Activated CD8-positive, alpha-beta memory T cell treated with anti-CD3 and anti-CD28 coated beads for 36 hours (primary cell): ENCODE data around the gene PRR12. TPM values are rescaled to one million over a fixed set of nuclear protein-coding genes. Genes with fewer than 3 reads are reported as not detected.

ENCODE experiments used
- CTCF ChIA-PET: fragments of 350-600 bp; sonication (Branson Sonifier 250); formaldehyde crosslinking; loops from one replicate; lab custom pipeline; 2021; ENCODE audit warnings: antibody characterized with exemption; lab: Charles Lee
- POLR2A ChIA-PET: fragments of 350-600 bp; sonication (Branson Sonifier 250); formaldehyde crosslinking; loops from one replicate; lab custom pipeline; 2021; ENCODE audit warnings: antibody characterized with exemption; lab: Charles Lee
- total RNA-seq, 2 experiments: library from RNA; stranded (reverse); gene quantifications; one replicate each; pipeline ENCODE4 v1.2.3, GENCODE V29; 2021

The PRR12 gene
- total RNA-seq, 2 experiments from 2014 or later, result 22.0 to 22.3 TPM

DNA sequence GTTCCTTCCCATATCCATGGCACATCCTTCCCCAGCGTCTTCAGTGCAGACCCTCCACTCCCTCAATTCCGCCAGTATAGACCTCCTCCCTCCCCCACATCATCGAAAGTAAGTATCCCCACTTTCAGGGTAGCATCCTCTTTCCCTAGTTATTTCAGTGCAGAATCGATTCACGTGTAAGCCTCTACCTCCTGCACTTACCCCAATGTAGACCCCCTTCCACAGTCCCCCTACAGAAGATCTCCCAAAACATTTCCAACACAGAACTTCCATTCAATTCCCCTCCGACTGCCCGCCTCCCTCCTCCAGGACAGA, 74.0 kb downstream of the PRR12 start:
- ChIA-PET CTCF (interaction anchor here (0.6 to 2.7 kb wide), 5 partner anchors 13 to 189 kb away, joined by 3 to 20 read pairs (median 4); partner anchors contain the start of gene PRMT1), POLR2A (interaction anchor here (1.1 to 3.1 kb wide), 4 partner anchors 10 to 85 kb away, joined by 3 to 29 read pairs (median 9); partner anchors contain the start of genes NOSIP, PRMT1 and RRAS)

DNA sequence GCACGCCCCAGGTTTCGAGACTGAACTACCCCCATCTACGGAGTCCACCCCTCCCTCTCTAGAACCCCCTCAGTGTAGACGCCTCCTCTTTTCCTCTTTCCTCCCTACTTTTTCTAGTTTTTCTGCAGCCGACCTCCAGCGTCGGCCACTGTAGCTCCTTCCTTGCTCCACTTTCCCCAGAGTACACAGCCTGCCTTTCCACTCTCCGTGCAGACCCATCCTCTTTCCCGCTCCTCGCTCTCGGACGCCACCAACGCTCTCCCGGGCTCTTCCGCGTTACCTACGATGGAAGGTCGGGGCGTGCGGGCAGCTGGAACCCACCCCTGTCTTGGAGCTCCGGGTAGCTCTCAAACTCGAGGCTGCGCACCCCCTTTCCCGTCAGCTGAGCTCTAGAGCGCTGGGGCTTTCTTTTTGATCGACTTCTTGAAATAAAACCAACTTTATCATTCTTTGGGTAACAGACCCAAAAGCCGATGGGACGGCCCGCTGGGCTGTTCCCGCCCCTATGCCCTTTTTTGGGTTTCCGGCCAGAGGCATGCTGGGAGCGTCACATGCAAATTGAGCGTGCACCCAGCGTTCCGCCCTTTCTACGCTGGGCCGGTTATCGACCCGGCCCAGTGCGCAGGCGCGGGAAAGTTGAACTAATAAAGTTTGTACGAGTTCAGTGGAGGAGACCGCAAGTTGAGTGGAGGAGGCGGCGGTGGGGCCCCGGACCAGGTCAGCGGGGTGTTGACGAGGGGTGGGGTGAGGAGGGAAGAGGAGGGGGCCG, 74.6 kb downstream of the PRR12 start, which contains the start of the genes BCL2L12 and IRF3:
TSS of gene BCL2L12 (plus strand) at position 583 of the 769 bp plus-strand sequence. CDS start 760 bp downstream, outside the sequence.
TSS of gene IRF3 (minus strand) at position 507 of the 769 bp plus-strand sequence. CDS start 1,019 bp downstream, outside the sequence.
- ChIA-PET POLR2A (interaction anchor here (0.5 to 3.1 kb wide), 5 partner anchors 10 to 137 kb away, joined by 3 to 29 read pairs (median 7); partner anchors contain the start of genes NOSIP, PRMT1 and RRAS), CTCF (interaction anchor here (1.2 to 2.7 kb wide), 3 partner anchors 13 to 190 kb away, joined by 3 to 20 read pairs (median 3); partner anchors contain the start of gene PRMT1)

DNA sequence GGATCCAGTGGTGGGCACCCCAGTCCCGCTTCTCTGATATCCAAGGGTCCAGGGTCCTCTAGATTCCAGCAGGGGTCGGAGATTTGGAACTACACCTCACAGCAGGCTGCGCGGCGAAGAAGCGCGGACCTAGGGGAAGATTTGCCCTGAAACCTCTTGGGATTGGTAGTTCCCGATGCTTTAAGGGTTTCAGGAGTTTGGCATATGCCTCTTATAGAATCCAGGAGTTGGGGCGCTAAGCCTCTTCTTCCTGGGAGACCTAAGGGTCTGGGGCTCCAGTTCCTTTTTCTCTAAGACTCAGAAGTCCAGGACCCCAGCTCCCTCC, 75.1 kb downstream of the PRR12 start:
- POLR2A ChIA-PET, result interaction anchor here (0.5 to 3.1 kb wide), 4 partner anchors 11 to 138 kb away, joined by 3 to 29 read pairs (median 7); partner anchors contain the start of genes NOSIP, PRMT1 and RRAS

DNA sequence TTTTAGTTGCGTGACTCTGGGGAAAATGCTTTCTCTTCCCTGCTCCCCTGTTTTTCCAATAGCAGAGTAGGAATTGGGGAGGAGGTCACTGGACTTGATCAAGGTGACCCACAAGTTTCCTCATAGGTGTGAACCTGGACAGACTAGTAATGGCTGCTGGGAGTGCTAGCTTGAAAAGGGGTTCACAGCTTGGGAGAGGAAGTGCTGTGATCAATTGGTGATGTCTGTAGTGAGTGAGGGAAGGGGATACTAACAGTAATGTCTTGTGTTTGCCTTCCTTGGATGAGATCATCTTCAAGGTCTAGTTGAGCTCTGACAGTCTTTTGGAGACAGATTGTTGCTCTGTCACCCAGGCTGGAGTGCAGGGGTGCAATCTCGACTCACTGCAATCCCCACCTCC, 76.5 kb downstream of the PRR12 start:
- CTCF ChIA-PET, result interaction anchor here (0.7 to 0.9 kb wide), 2 partner anchors 87 to 491 kb away, joined by 3 to 5 read pairs; partner anchors contain the start of gene NOSIP
- POLR2A ChIA-PET, result interaction anchor here (1.3 to 1.4 kb wide), 2 partner anchors 8 to 24 kb away, joined by 3 to 4 read pairs; no protein-coding TSS in a partner anchor

More for the DNA sequence above, 75.1 kb downstream of the PRR12 start:
- CTCF ChIA-PET, result interaction anchor here (1.2 kb wide), 1 partner anchor 99 kb away, joined by 3 read pairs; no protein-coding TSS in a partner anchor

DNA sequence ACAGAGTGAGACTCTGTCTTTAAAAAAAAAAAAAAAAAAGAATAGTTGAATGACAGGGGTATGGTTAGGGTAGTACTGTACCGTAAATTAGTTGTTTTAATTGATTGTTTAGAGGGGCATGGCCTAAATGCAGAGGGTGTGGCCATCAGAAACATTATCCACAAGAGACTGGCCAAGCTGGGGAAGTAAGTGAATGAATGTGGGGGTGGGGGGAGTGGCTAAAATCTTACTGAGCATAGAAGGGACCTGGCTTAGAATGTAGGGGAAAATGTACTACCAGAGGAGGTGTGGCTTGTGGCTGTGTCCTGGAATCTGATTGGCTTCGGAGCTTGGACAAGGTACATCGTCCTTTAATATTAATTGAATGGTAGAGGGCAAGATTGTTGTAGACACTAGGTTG, 78.5 kb downstream of the PRR12 start:
- ChIA-PET CTCF (interaction anchor here (0.6 kb wide), 1 partner anchor 353 kb away, joined by 3 read pairs; no protein-coding TSS in a partner anchor), POLR2A (no interaction called here)

DNA sequence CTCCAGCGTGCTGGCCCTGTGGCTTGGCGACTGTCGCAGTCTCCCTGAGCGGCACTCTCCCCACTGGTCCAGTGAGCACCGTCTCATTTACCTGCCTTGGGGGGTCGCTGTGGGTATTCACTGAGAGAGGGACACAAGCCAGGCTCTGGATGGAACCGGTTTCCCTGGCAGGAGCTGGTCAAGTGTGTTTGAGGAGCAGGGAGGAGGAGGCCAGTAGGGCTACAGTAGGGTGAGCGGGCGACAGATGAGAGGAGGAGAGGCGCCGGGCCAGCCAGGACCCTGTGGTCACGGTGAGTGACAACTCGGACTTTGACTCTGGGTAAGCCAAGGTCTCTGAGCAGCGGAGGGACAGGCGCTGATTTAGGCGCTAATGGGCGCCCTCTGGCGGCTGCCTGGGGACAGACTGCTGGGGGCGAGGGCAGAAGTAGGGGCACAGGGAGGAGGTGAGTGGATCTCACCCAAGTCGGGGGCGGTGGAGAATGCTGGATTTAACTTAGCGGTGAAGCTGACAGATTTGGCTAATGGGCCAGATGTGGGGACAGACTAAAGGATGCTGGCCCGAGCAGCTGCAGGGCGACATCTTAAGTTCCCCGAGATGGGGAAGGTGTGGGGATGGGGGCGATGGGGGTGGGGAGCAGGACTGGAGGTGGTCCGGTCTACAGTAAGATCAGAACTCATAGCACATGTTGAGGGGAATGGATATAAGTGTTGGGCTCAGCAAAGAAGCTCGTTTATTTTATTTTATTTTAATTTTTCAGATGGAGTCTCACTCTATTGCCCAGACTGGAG, 81.3 kb downstream of the PRR12 start:
- ChIA-PET CTCF (interaction anchor here (0.6 to 2.3 kb wide), 13 partner anchors 10 to 137 kb away, joined by 3 to 11 read pairs (median 4); partner anchors contain the start of gene SCAF1), POLR2A (interaction anchor here (0.5 kb wide), 1 partner anchor 216 kb away, joined by 6 read pairs; no protein-coding TSS in a partner anchor)

Other genes starting within 250 kb of the PRR12 start
- not detected for gene TEAD2, start 228.8 kb upstream of the PRR12 start, total RNA-seq
- gene DKKL1, start 227.3 kb upstream of the PRR12 start, total RNA-seq, result not detected
- under 1 TPM; 0.15 to 0.19 TPM for gene KASH5, start 202.9 kb upstream of the PRR12 start, total RNA-seq
- not detected for gene PTH2, start 167.7 kb upstream of the PRR12 start, total RNA-seq
- gene GFY, start 165.8 kb upstream of the PRR12 start, total RNA-seq, result not detected
- gene SLC17A7, start 149.7 kb upstream of the PRR12 start, total RNA-seq, result not detected
- 100 to 1,000 TPM; 152 to 154 TPM for gene PIH1D1, start 139.4 kb upstream of the PRR12 start, total RNA-seq
- 10 to 100 TPM; 38.4 to 38.5 TPM for gene ALDH16A1, start 138.0 kb upstream of the PRR12 start, total RNA-seq
- gene FLT3LG, start 117.0 kb upstream of the PRR12 start, total RNA-seq, result 10 to 100 TPM; 52.2 to 55.1 TPM
- 1,000 to 10,000 TPM; 3,587 to 3,700 TPM for gene RPL13A, start 103.6 kb upstream of the PRR12 start, total RNA-seq
- gene RPS11, start 94.7 kb upstream of the PRR12 start, total RNA-seq, result 1,000 to 10,000 TPM; 2,789 to 2,826 TPM
- 10 to 100 TPM; 10.3 to 12.4 TPM for gene FCGRT, start 78.5 kb upstream of the PRR12 start, total RNA-seq
- 1 to 10 TPM; 2.6 to 2.8 TPM for gene RCN3, start 63.2 kb upstream of the PRR12 start, total RNA-seq
- 10 to 100 TPM; 59.7 to 60.2 TPM for gene NOSIP, start 10.6 kb upstream of the PRR12 start, total RNA-seq
- 1 to 10 TPM; 1.1 to 1.4 TPM for gene PRRG2, start 9.9 kb upstream of the PRR12 start, total RNA-seq
- 1 to 10 TPM; 5.0 to 5.4 TPM for gene RRAS, start 49.0 kb downstream of the PRR12 start, total RNA-seq
- gene SCAF1, start 51.0 kb downstream of the PRR12 start, total RNA-seq, result 10 to 100 TPM; 71.7 to 76.5 TPM
- gene IRF3, start 74.7 kb downstream of the PRR12 start, total RNA-seq, result 100 to 1,000 TPM; 120 to 122 TPM
- gene BCL2L12, start 74.8 kb downstream of the PRR12 start, total RNA-seq, result 10 to 100 TPM; 72.3 to 73.6 TPM
- gene PRMT1, start 86.1 kb downstream of the PRR12 start, total RNA-seq, result 100 to 1,000 TPM; 538 to 559 TPM
- gene ADM5, start 98.4 kb downstream of the PRR12 start, total RNA-seq, result 1 to 10 TPM; 7.3 TPM
- under 1 TPM; 0.32 to 0.61 TPM for gene CPT1C, start 99.9 kb downstream of the PRR12 start, total RNA-seq
- gene TSKS, start 172.1 kb downstream of the PRR12 start, total RNA-seq, result under 1 TPM; 0.34 to 0.70 TPM
- gene AP2A1, start 175.8 kb downstream of the PRR12 start, total RNA-seq, result 10 to 100 TPM; 90.3 to 91.8 TPM
- 10 to 100 TPM; 32.6 to 33.4 TPM for gene FUZ, start 222.1 kb downstream of the PRR12 start, total RNA-seq
- gene MED25, start 227.1 kb downstream of the PRR12 start, total RNA-seq, result 10 to 100 TPM; 44.8 to 48.2 TPM